B cell (primary cell): ENCODE measurements around the gene OR4K13. TPM values are rescaled to one million over a fixed set of nuclear protein-coding genes. Genes with fewer than 3 reads are reported as not detected.

Experiments
- ATAC-seq: fragments of 200-7000 bp; cut with Tn5 transposase; one replicate; pipeline ENCODE4 v1.10.0; 2021; ENCODE audit warnings: low read depth, mild to moderate bottlenecking, moderate number of reproducible peaks, moderate library complexity
- CTCF ChIA-PET: fragments of 350-600 bp; sonication (Branson Sonifier 250); formaldehyde crosslinking; loops from one replicate; lab custom pipeline; 2021; ENCODE audit warnings: antibody characterized with exemption, inconsistent platforms; lab: Charles Lee
- POLR2A ChIA-PET: fragments of 350-600 bp; sonication (Branson Sonifier 250); formaldehyde crosslinking; loops from one replicate; lab custom pipeline; 2021; ENCODE audit warnings: antibody characterized with exemption; lab: Charles Lee
- DNase-seq: peaks from one replicate; pipeline ENCODE4 v3.0.0; 2013
- H2AFZ ChIP-seq: 2 replicates; pipeline ENCODE4 v1.6.1; 2012; ENCODE audit warnings: mild to moderate bottlenecking, low read depth, low read length; ENCODE audit not compliant: insufficient read depth, poor library complexity, severe bottlenecking
- H3K27ac ChIP-seq, 2 donors: 1 replicate in 1 of 2; 2 replicates in 1 of 2; pipeline ENCODE4 v1.5.1; 2012 to 2013; ENCODE audit warnings: low read length in 2 of 2, mild to moderate bottlenecking in 2 of 2, moderate library complexity in 1 of 2
- H3K27me3 ChIP-seq, 4 experiments: fragments of 200-600 bp in 1 of 4; sonication (generic) in 1 of 4; replicated peaks in 1 of 4; 1 replicate in 2 of 4; 2 replicates in 2 of 4; pipeline versions ENCODE4 v1.6.1 to v1.7.0; 2013 to 2016; ENCODE audit warnings: low read length in 3 of 4, mild to moderate bottlenecking in 2 of 4, mixed read lengths in 1 of 4, moderate library complexity in 1 of 4; ENCODE audit not compliant: insufficient read depth in 4 of 4, control insufficient read depth in 3 of 4; ENCODE audit errors: control extremely low read depth in 1 of 4
- H3K36me3 ChIP-seq, 2 experiments: replicated peaks in 1 of 2; 1 replicate in 1 of 2; 2 replicates in 1 of 2; pipeline versions ENCODE4 v1.6.1 to v1.7.1; 2013; ENCODE audit warnings: low read length in 1 of 2; ENCODE audit not compliant: insufficient read depth in 2 of 2, control insufficient read depth in 1 of 2; ENCODE audit errors: control extremely low read depth in 1 of 2, extremely low read depth in 1 of 2
- H3K4me1 ChIP-seq, 2 donors: fragments of 200-600 bp in 1 of 2; sonication (generic) in 1 of 2; 1 replicate in 1 of 2; 2 replicates in 1 of 2; pipeline versions ENCODE4 v1.5.1 to v1.6.1; 2013 to 2017; ENCODE audit warnings: low read length in 2 of 2; ENCODE audit not compliant: control insufficient read depth in 2 of 2, insufficient read depth in 2 of 2
- H3K4me2 ChIP-seq: replicated peaks from 2 replicates; pipeline ENCODE3; 2012; ENCODE audit warnings: mild to moderate bottlenecking, low read depth, low read length; ENCODE audit not compliant: poor library complexity, severe bottlenecking
- H3K4me3 ChIP-seq, 5 experiments: fragments of 200-600 bp in 1 of 5; sonication (generic) in 1 of 5; 1 replicate in 3 of 5; 2 replicates in 2 of 5; pipeline versions ENCODE4 v1.5.1 to v1.7.0; 2011 to 2016; ENCODE audit warnings: low read length in 4 of 5, mild to moderate bottlenecking in 4 of 5, low read depth in 2 of 5, control low read depth in 1 of 5, moderate library complexity in 1 of 5; ENCODE audit not compliant: insufficient read depth in 1 of 5; ENCODE audit errors: control extremely low read depth in 1 of 5, extremely low read depth in 1 of 5
- H3K79me2 ChIP-seq: fragments of 200-600 bp; sonication (generic); one replicate; pipeline ENCODE4 v1.6.0; 2016; ENCODE audit warnings: low read length; ENCODE audit not compliant: control insufficient read depth, insufficient read depth
- H3K9ac ChIP-seq: fragments of 200-600 bp; sonication (generic); 2 replicates; pipeline ENCODE4 v1.6.1; 2017; ENCODE audit warnings: mild to moderate bottlenecking, low read length, moderate library complexity
- H3K9me3 ChIP-seq, 3 donors: one replicate each; pipeline versions ENCODE4 v1.6.1 to v1.7.1; 2013; ENCODE audit warnings: low read length in 2 of 3; ENCODE audit not compliant: control insufficient read depth in 2 of 3, insufficient read depth in 1 of 3; ENCODE audit errors: control extremely low read depth in 1 of 3
- H4K20me1 ChIP-seq: 2 replicates; pipeline ENCODE4 v1.6.0; 2012; ENCODE audit warnings: mild to moderate bottlenecking, low read length; ENCODE audit not compliant: insufficient read depth, control insufficient read depth, poor library complexity, severe bottlenecking
- H3K27ac Mint-ChIP-seq: one replicate; pipeline ENCODE4 v1.8.0; 2021; ENCODE audit warnings: mixed read lengths
- H3K27me3 Mint-ChIP-seq: one replicate; pipeline ENCODE4 v1.8.0; 2021; ENCODE audit warnings: mixed read lengths
- H3K4me1 Mint-ChIP-seq: one replicate; pipeline ENCODE4 v1.8.0; 2021; ENCODE audit warnings: mixed read lengths
- H3K4me3 Mint-ChIP-seq: one replicate; pipeline ENCODE4 v1.8.0; 2021; ENCODE audit warnings: mixed read lengths
- H3K9me3 Mint-ChIP-seq: one replicate; pipeline ENCODE4 v1.8.0; 2022; ENCODE audit warnings: mixed read lengths; ENCODE audit not compliant: insufficient read depth
- EZH2 ChIP-seq: IDR thresholded peaks from 2 replicates; pipeline ENCODE4 v1.6.1; 2012; ENCODE audit warnings: borderline replicate concordance, low read depth, mild to moderate bottlenecking, moderate library complexity, low read length; ENCODE audit not compliant: insufficient read depth, poor library complexity, severe bottlenecking
- WGBS: methylation state at CpG from one replicate; pipeline ENCODE4 v1.1.5; 2013; ENCODE audit warnings: missing lambda C conversion rate; ENCODE audit not compliant: insufficient coverage; 5-methylcytosine and 5-hydroxymethylcytosine counted together
- intact Hi-C: fragments of 100-400 bp; cut with micrococcal nuclease; formaldehyde crosslinking; loops from one replicate; pipeline ENCODE4 v1.10.0; 2022
- polyA plus RNA-seq: library from polyadenylated mRNA; depleted of rRNA; stranded (reverse); fragments of >200 nt; gene quantifications from 2 replicates; pipeline ENCODE4 v1.2.3, GENCODE V29; 2012
- total RNA-seq, 2 donors: library from RNA; stranded (reverse); fragments of 120-200 nt in 1 of 2; gene quantifications; 1 replicate in 1 of 2; 2 replicates in 1 of 2; pipeline versions ENCODE4 v1.2.3 to v1.2.4, GENCODE V29; 2013 to 2022
- TF ChIP-seq, protein P1 (sequence below): fragments of 200-600 bp; IDR thresholded peaks from one replicate; pipeline ENCODE4 v1.8.0; 2022; ENCODE audit warnings: antibody characterized with exemption, mild to moderate bottlenecking

Gene OR4K13
- total and polyA plus RNA-seq, 2 donors (not counting 1 experiment from before 2014, with no cell fraction given): not detected

DNA sequence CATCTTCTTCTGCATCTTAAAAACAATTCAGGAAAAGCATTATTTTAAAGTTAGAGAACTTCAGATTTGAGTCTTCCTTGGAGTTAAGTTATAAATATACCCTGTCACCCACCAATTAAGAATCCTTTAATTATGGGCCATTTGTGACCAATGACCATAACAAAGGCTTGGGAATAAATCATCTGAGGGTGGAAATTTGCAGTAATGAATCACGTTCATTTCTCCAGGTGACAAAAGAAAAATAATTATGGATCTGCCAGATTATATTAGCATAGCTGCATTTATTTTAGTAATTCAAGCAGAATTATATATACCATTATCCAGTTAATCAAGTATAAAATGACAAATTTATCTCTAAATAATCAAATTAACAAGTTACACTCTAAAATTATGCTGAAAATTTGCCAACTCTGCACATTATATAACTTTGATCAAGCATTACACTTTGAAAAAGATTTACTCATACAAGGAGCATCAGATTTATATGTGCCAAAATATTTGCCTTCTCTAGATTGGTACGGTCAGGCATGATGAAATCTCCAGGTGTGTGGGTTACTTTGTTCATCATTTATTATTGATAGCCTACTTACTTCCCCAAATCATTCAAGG lies 16.5 kb downstream of the OR4K13 start, which contains the start of gene OR4K14:
Gene OR4K14, minus strand, starts transcription at position 51 of the 609 bp plus-strand sequence. CDS start 4,114 bp downstream, outside the sequence.
- Histone ChIP-seq H4K20me1 (no peaks in the 10 kb centered on the region), H3K79me2 (no peaks in the 10 kb centered on the region), H3K4me1 (no peaks in the 10 kb centered on the region), H3K27ac (no peak within 1 kb of the TSS), H3K4me3 (no peak within 1 kb of the TSS), H3K4me2 (no peak within 1 kb of the TSS), H3K36me3 (no peaks in the 10 kb centered on the region), H3K27me3 (no peaks in the 10 kb centered on the region), H2AFZ (no peak within 1 kb of the TSS), H3K9me3 (peaks cover 0 to 2% (median 0%) of the 10 kb centered on the region in 3 donors), H3K9ac (no peak within 1 kb of the TSS)
- no peaks in the 10 kb centered on the region for H3K27me3 Mint-ChIP-seq
- no peaks in the 10 kb centered on the region for H3K4me1 Mint-ChIP-seq
- POLR2A ChIA-PET: no interaction called here
- no peak for DNase-seq
- no peak for ATAC-seq
- no peak within 1 kb of the TSS for H3K27ac Mint-ChIP-seq
- no CpG with 5 or more reads among the region's 2 CpGs for WGBS
- intact Hi-C loops: no loop called here
- no peak within 1 kb of the TSS for H3K4me3 Mint-ChIP-seq
- H3K9me3 Mint-ChIP-seq: no peaks in the 10 kb centered on the region
- no peak for TF ChIP-seq EZH2
- TF ChIP-seq, protein P1, sequence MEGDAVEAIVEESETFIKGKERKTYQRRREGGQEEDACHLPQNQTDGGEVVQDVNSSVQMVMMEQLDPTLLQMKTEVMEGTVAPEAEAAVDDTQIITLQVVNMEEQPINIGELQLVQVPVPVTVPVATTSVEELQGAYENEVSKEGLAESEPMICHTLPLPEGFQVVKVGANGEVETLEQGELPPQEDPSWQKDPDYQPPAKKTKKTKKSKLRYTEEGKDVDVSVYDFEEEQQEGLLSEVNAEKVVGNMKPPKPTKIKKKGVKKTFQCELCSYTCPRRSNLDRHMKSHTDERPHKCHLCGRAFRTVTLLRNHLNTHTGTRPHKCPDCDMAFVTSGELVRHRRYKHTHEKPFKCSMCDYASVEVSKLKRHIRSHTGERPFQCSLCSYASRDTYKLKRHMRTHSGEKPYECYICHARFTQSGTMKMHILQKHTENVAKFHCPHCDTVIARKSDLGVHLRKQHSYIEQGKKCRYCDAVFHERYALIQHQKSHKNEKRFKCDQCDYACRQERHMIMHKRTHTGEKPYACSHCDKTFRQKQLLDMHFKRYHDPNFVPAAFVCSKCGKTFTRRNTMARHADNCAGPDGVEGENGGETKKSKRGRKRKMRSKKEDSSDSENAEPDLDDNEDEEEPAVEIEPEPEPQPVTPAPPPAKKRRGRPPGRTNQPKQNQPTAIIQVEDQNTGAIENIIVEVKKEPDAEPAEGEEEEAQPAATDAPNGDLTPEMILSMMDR: no peak
- CTCF ChIA-PET: no interaction called here

DNA sequence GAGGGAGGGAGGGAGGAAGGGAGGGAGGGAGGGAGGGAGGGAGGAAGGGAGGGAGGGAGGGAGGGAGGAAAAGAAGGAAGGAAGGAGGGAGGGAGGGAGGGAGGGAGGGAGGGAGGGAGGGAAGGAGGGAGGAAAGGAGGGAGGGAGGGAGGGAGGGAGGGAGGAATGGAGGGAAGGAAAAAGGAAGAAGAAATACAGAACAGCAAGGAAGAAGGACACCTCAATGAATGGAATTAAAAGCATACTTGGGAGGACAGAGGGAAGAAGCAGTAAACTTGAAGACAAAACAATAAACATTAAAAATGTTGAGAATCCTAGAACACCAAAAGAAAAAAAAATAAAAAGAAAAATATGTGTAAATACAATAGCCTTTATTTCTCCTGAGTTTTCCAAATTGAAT lies 27.7 kb downstream of the OR4K13 start:
- H3K27ac Mint-ChIP-seq: no peak overlapping the region
- Histone ChIP-seq H3K27me3 (no peaks in the 10 kb centered on the region), H2AFZ (no peak overlapping the region), H3K9ac (no peak overlapping the region), H4K20me1 (no peaks in the 10 kb centered on the region), H3K79me2 (no peaks in the 10 kb centered on the region), H3K4me2 (no peak overlapping the region), H3K9me3 (peaks cover 0 to 3% (median 0%) of the 10 kb centered on the region in 3 donors), H3K4me1 (no peaks in the 10 kb centered on the region), H3K4me3 (no peak overlapping the region), H3K36me3 (no peaks in the 10 kb centered on the region), H3K27ac (no peak overlapping the region)
- H3K4me3 Mint-ChIP-seq: no peak overlapping the region
- intact Hi-C loops: no loop called here
- no peaks in the 10 kb centered on the region for H3K4me1 Mint-ChIP-seq
- CTCF ChIA-PET: no interaction called here
- POLR2A ChIA-PET: no interaction called here
- DNase-seq (no peak), ATAC-seq (no peak)
- H3K27me3 Mint-ChIP-seq: no peaks in the 10 kb centered on the region
- H3K9me3 Mint-ChIP-seq: no peaks in the 10 kb centered on the region
- no peak for TF ChIP-seq EZH2
- TF ChIP-seq, protein P1: no peak
